Fibroblast of gingiva (primary cell): ENCODE measurements around the gene ATOSB.
A peak's percentile ranks its signal among the peaks of the same experiment; 100 is the strongest.

Source experiments
- DNase-seq: peaks from one replicate; pipeline ENCODE4 v3.0.0-alpha.2; 2011; ENCODE audit warnings: low read depth

Gene ATOSB

GRCh38 chr9:35079426-35080341 lies 36.0 kb downstream of the ATOSB start, which contains the start of gene FANCG:
Gene FANCG (minus strand): TSS chr9:35079942. CDS start chr9:35079524, 418 bp downstream.
- peak; percentile 89 for DNase-seq

GRCh38 chr9:35079041-35079425 lies 36.6 kb downstream of the ATOSB start:
- no peak for DNase-seq

GRCh38 chr9:35078066-35078465 lies 37.6 kb downstream of the ATOSB start:
- no peak for DNase-seq

GRCh38 chr9:35076848-35077247 lies 38.8 kb downstream of the ATOSB start:
- DNase-seq, result no peak

- DNase-seq, result no peak
Observed at GRCh38 chr9:35075358-35075757, 40.3 kb downstream of the ATOSB start.

- DNase-seq, result no peak
Observed at GRCh38 chr9:35074791-35075190, 40.9 kb downstream of the ATOSB start.

GRCh38 chr9:35074141-35074540 lies 41.5 kb downstream of the ATOSB start:
- no peak for DNase-seq

GRCh38 chr9:35073279-35073612 lies 42.4 kb downstream of the ATOSB start:
- no peak for DNase-seq

- peak; percentile 99 for DNase-seq
Observed at GRCh38 chr9:35072461-35073278, 43.0 kb downstream of the ATOSB start, which contains the start of gene VCP. Gene VCP (minus strand): TSS chr9:35072625. CDS start chr9:35072353, 272 bp downstream.

- DNase-seq, result peak; percentile 83
Observed at GRCh38 chr9:35071814-35072460, 43.7 kb downstream of the ATOSB start.

- no peak for DNase-seq
Observed at GRCh38 chr9:35070823-35071813, 44.5 kb downstream of the ATOSB start.

GRCh38 chr9:35069020-35069419 lies 46.6 kb downstream of the ATOSB start:
- DNase-seq, result no peak

GRCh38 chr9:35067056-35067455 lies 48.6 kb downstream of the ATOSB start:
- DNase-seq, result no peak

GRCh38 chr9:35060548-35061207 lies 55.0 kb downstream of the ATOSB start:
- DNase-seq, result no peak

GRCh38 chr9:35059438-35059837 lies 56.2 kb downstream of the ATOSB start:
- DNase-seq, result no peak

- DNase-seq, result no peak
Observed at GRCh38 chr9:35057271-35057620, 58.4 kb downstream of the ATOSB start.

GRCh38 chr9:35056571-35057270 lies 58.9 kb downstream of the ATOSB start:
- DNase-seq, result no peak

- DNase-seq, result no peak
Observed at GRCh38 chr9:35054871-35055644, 60.6 kb downstream of the ATOSB start.

- DNase-seq, result no peak
Observed at GRCh38 chr9:35054185-35054835, 61.4 kb downstream of the ATOSB start.
